Measurements from ENCODE around the gene PDLIM5.

DNA sequence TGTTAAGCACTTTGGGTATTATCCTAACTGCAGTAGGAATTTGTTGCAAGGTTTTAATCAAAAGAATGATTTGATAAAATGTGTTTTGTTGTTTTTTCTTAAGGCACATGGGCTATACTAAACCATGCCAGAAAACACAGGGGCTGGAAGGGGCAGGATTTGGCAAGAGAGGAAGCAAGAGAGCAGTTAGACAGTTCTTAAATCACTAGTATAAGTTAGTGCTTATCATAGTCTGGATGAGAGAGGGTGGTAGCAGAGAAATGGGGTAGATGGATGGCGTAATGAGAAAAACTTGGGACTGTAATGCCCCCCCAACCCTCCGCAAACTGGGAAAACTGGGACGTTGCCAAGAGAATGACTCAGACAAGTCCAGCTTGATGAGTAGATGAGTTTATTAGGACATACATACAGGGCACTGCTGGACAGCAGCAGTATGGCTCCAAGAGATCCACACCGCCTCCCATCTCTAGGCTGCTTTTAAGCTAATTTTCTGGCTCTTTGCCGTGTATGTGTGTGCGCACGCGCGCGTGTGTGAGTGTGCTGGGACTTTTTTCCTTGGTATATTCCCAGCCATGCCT, 151.5 kb downstream of the PDLIM5 start:
- TF ChIP-seq POLR2A (IDR thresholded peaks at IDR 0.05; ENCODE audit: low read depth, low read length) (no peak), POLR2AphosphoS5 (IDR thresholded peaks at IDR 0.05; ENCODE audit: low read depth, low read length) (no peak), POU2F2 (IDR thresholded peaks at IDR 0.05; ENCODE audit: low read depth, low read length) (no peak), TAF1 (IDR thresholded peaks at IDR 0.05; ENCODE audit: low read depth, low read length) (no peak), SPI1 (IDR thresholded peaks at IDR 0.05; ENCODE audit: low read depth, low read length) (no peak), PAX5 (IDR thresholded peaks at IDR 0.05; ENCODE audit: insufficient read depth, low read length, severe bottlenecking) (no peak)

Data from GM12891 (cell line).